Activated CD8-positive, alpha-beta memory T cell treated with anti-CD3 and anti-CD28 coated beads for 1 hour (primary cell): ENCODE results near the gene CYP19A1.

Source experiments
- DNase-seq, 2 donors: peaks; one replicate each; pipeline ENCODE4 v3.0.0-alpha.2; 2020; ENCODE audit warnings: low read depth in 1 of 2; ENCODE audit errors: extremely low read depth in 1 of 2

CYP19A1 gene

DNA sequence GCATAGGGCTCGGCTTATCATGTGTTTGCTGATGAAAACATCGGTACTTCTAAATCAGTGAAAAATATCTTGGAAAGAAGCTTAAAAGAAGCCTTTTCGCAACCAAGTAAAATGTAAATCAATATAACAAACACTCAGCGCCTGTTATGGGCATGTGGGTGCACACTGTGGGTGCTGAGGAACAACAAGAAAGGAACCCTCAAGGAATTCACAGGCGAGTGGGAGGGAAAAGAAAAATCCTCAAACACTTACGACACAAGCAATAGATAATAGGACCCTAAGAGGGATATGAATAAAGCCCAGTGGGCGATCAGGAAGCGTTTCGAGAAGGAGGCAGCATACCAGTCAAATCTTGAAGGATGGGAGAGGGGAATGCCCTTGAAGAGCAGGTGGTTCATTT is 25.0 kb upstream of the CYP19A1 start:
- DNase-seq = no peak

- no peak for DNase-seq
Observed at GRCh38 chr15:51359981-51360380, 21.6 kb upstream of the CYP19A1 start.

DNA sequence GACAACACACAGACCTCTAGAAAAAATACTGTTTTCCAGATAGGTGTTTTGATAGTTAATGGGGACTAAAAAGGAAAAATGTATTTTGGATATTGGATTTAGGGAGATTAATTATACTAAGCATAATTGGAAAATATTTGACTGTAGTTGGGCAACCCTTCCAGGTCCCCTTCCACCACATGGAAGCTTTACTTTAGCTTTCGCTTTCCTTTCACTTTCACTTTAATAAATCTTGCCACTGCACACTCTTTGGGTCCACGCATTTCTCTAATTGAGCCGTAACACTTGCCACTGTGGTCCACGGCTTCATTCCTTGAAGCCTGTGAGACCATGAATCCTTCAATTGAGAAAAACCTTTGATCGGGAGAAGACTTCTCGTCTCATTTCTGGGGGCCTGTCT is 18.6 kb upstream of the CYP19A1 start:
- DNase-seq = no peak

DNA sequence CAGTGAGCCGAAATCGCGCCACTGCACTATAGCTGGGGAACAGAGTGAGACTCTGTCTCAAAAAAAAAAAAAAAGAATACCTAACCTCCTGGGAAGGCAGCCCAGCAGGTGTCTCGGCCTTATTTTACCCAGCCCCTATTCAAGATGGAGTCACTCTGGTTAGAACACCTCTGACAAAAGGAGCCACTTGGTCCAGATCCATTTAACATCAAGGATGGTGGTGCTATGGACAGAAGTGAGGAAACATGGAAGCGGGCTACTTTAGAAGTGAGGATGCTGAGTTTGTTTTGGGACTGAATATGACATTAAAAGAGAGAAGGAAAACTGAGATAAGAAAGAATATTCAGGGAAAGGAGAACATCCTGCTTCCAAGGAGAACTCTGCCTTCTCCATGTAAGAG is 17.8 kb upstream of the CYP19A1 start:
- DNase-seq = no peak

GRCh38 chr15:51355096-51355495 is 16.7 kb upstream of the CYP19A1 start:
- no peak for DNase-seq

GRCh38 chr15:51353976-51354375 is 15.6 kb upstream of the CYP19A1 start:
- DNase-seq = no peak

GRCh38 chr15:51350723-51351122 is 12.3 kb upstream of the CYP19A1 start:
- no peak for DNase-seq

- DNase-seq = no peak
Observed at GRCh38 chr15:51349156-51349844, 10.9 kb upstream of the CYP19A1 start.

DNA sequence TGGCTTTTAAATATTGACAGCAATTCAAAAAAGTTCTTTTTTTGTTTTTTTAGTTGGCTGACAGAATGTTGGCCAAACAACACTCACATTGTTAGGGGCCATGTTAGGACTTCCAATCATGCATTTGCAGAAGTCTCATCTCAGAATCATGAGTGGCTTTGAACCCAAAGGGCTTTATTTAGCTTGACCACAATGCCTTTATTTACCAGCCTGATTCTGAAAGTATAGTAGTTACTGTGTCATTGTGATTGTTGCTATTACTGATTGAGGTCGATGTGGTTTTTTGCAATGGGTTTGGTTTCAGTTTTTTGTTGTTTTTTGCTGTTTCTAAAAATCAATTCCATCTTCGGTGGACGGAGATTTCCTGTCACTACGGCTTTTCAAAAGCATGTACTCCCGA is 10.3 kb upstream of the CYP19A1 start:
- DNase-seq = no peak

- no peak for DNase-seq
Observed at GRCh38 chr15:51346136-51346535, 7.7 kb upstream of the CYP19A1 start.

DNA sequence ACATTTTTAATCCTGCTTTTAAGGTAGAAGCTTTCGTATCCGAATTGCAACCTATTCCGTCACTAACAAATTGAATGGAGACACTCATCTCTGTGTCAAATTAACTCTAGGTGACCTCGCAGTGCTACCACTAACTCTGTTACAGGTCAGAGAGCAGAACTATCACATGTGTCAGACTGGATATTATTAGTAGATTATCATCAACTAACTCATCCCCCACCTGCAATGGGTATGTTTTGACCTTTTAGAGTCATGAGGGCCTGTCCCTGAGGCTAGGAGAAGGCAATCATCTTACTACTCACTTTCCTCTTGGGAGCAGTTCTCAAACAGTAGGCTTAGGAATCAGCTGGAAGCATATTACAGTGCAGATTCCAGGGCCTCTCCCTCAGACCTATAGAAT is 5.1 kb upstream of the CYP19A1 start:
- DNase-seq = no peak

DNA sequence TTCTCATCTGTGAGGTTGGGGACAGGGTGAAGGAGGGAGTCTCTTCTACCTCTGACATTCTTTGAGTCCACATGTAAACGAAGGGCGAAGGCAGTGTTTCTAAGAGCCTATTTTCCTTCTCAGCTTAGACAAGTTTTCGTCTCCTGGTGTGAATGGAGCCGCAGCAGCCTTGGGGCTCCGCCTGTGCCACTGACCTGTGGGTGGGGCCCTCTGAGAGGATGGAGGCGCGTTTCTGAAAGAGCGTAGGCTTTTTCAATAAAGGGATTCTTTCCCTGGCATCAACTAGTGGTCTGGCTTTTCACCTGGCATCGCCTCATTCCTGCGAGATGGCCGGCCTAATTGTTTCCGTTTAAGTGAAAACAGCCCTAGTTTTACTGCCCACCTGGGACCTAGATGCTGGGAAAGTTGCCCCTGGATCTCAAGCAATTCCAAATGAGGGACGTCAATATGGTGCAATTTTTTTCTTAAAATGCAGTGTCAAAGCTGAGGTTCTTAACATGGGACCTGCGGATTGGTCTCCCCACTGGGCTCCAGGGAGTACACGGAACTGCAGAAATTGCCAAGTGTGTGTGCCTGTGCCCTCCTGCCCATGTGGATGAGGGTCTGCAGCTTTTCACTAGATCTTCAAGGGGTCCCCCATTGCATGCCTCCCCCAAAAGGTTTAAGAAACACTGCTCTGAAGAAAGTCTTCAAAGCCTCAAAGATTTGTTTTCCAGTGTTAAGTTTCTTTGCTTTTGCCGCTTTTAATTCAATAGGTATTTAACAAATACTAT is 4.0 kb upstream of the CYP19A1 start:
- DNase-seq = no peak

GRCh38 chr15:51341366-51342226 is 3.2 kb upstream of the CYP19A1 start, which contains the start of gene GLDN:
Gene GLDN, plus strand, starts transcription at chr15:51341655. Its CDS starts 30 bp downstream, at chr15:51341685.
- DNase-seq = no peak

DNA sequence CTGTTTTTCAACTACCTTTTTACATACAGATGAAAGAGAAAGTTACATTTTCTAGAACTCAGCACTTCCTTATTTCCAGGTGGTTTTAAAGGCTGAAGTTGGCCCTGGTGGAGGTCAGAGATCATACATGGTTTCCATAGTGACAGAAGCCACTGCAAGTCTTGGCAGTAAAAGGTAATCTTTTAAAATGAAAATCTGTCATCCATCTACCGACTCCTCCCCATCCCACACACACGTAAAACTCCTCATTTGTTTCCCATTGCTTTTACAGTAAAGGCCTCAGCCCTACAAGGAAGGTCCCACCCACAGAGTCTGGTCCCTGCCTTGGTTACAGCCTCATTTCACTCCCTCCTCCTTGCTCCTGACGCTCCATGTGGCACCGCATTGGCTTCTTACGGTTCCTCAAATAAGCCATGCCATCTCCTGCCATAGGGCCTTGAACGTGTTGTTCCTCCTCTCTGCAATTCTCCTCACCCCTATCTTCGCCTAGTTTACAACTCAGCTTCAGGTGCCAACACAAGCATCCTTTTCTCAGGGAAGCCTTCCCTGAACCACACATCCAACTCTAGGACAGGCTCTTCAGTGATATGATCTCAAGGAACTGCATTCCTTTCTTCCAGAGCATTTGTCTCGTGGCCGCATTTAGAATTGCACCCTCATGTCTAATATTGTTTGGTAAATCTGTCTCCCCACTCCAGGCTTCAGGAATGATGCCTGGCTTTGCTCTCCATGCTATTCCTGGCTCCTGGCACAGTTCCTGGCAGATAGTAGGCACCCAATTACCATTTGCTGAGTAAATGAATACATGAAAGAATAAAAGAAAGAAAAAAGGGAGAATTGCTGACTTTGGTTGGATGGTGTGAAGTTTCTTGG is 2.6 kb downstream of the CYP19A1 start:
- DNase-seq = no peak

DNA sequence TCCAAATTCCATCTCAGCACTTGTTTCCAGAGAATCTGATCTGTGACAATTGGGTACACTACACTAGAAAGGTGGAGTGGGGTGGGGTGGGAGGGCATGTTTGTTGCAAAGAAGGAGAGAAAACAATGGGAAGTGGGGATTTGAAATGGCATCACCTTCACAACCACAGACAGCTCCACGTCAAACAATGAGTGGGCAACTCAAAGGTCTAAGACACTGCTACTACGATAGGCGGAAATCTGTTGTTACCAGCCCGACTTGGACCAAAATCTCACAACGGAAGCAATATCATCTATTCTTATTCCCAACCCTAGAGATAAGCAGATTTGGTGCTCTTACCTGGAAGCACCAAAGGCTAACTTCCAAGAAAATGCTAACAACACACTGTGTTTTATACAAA is 3.3 kb downstream of the CYP19A1 start:
- no peak for DNase-seq

- DNase-seq = no peak
Observed at GRCh38 chr15:51334011-51334451, 4.4 kb downstream of the CYP19A1 start.

GRCh38 chr15:51333571-51333970 is 4.8 kb downstream of the CYP19A1 start:
- DNase-seq = no peak

DNA sequence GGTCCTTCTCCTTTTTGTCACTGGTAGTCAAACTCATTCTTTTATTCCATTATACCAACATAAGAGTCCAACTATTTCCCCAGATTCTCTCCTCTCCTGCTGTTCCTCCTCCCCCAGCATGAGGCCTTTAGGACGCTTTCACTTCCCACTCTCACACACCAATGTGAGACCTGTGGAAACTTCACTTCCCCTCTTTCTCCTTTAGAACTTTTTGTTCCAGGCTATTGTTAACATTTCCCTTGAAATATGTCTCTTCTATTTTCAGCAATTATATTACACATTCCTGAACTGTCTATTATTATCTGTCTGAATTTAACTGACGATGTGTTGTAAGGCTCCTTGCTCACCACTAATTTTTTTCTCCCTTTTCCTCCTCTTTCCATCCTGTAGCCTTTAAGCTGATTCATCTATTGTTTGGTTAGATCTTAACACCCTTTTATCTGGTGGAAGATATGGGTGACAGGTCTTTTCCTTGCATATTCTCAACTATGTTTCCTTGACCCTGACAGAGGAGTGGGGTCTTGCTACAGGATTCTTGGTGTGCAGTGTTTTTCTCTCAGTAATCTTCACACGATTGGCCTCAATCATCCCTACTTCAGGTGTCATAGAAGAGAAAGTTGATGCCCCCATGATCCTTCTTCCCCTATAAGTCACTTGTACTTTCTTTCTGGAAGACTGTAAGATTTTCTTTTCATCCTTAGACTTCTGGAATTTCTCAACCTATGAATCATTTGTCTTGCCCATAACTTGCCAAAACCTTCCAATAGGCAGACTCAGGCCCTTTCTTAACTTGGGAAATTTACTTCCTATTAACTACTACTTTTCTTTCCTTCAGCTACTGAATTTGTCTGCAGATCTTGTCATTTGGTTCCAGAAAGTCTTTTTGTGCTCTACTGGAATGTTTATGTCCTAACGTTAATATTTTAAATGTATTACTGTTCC is 5.9 kb downstream of the CYP19A1 start:
- no peak for DNase-seq

- DNase-seq = no peak
Observed at GRCh38 chr15:51331141-51331540, 7.3 kb downstream of the CYP19A1 start.
